HG02571 (cell line): ENCODE measurements around the gene ATAT1.

Source experiments
- ATAC-seq: cut with Tn5 transposase; IDR thresholded peaks from one replicate; pipeline ENCODE4 v1.9.1; 2021; ENCODE audit warnings: mild to moderate bottlenecking, moderate library complexity; ENCODE audit not compliant: unreplicated experiment

Gene ATAT1

GRCh38 chr6:30683183-30683979 is 56.7 kb downstream of the ATAT1 start:
- no peak for ATAC-seq

- no peak for ATAC-seq
Observed at GRCh38 chr6:30683980-30684338, 57.3 kb downstream of the ATAT1 start.

GRCh38 chr6:30684386-30685156 is 57.9 kb downstream of the ATAT1 start:
- no peak for ATAC-seq

GRCh38 chr6:30685157-30686008 is 58.7 kb downstream of the ATAT1 start:
- no peak for ATAC-seq

GRCh38 chr6:30686009-30686907 is 59.6 kb downstream of the ATAT1 start, which contains the start of gene PPP1R18:
TSS of gene PPP1R18 (minus strand) at chr6:30686645. CDS start at chr6:30686018, 627 bp downstream.
- no peak for ATAC-seq

GRCh38 chr6:30686908-30687658 is 60.4 kb downstream of the ATAT1 start:
- ATAC-seq = peak; percentile 42

GRCh38 chr6:30687659-30688431 is 61.2 kb downstream of the ATAT1 start:
- ATAC-seq = no peak

GRCh38 chr6:30688569-30688968 is 61.9 kb downstream of the ATAT1 start:
- no peak for ATAC-seq

GRCh38 chr6:30689022-30689865 is 62.6 kb downstream of the ATAT1 start:
- ATAC-seq = no peak

- no peak for ATAC-seq
Observed at GRCh38 chr6:30689985-30690384, 63.3 kb downstream of the ATAT1 start.

GRCh38 chr6:30690403-30691207 is 63.9 kb downstream of the ATAT1 start, which contains the start of gene NRM:
TSS of gene NRM (minus strand) at chr6:30690984. CDS start at chr6:30690974, 10 bp downstream.
- no peak for ATAC-seq

GRCh38 chr6:30691208-30691847 is 64.7 kb downstream of the ATAT1 start:
- ATAC-seq = no peak
